H4 (cell line): ENCODE results near the gene GTPBP2. TPM values are rescaled to one million over a fixed set of nuclear protein-coding genes. Genes with fewer than 3 reads are reported as not detected.
A peak's percentile ranks its signal among the peaks of the same experiment; 100 is the strongest.
"Not testable (repeated sequence)": the region's sequence is repeated elsewhere in the genome, so short reads cannot be mapped to it uniquely, and the experiment has no call there.

Source experiments
- DNase-seq: peaks from one replicate; pipeline ENCODE4 v3.0.0-alpha.2; 2015; ENCODE audit warnings: low spot score
- total RNA-seq: library from RNA; depleted of rRNA; stranded (reverse); fragments of >200 nt; shearing (Covaris generic); gene quantifications from 2 replicates; pipeline ENCODE4 v1.2.3, GENCODE V29; 2014

GTPBP2 gene
- total RNA-seq, 1 experiment from 2014 or later = 51.4 TPM

DNA sequence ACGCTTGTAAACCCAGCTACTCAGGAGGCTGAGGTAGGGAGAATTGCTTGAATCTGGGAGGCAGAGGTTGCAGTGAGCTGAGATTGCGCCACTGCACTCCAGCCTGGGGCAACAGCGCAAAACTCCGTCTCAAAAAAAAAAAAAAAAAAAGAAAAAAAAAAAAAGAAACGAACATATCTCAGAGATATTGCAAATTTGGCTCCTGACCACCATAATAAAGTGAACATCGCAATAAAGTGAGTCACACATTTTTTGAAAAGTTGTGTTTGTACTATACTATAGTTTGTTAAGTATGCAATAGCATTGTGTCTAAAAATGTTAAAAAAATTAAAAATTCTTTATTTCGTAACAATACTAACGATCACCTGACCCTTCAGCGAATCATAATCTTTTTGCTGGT lies 29.1 kb upstream of the GTPBP2 start:
- no peak for DNase-seq

DNA sequence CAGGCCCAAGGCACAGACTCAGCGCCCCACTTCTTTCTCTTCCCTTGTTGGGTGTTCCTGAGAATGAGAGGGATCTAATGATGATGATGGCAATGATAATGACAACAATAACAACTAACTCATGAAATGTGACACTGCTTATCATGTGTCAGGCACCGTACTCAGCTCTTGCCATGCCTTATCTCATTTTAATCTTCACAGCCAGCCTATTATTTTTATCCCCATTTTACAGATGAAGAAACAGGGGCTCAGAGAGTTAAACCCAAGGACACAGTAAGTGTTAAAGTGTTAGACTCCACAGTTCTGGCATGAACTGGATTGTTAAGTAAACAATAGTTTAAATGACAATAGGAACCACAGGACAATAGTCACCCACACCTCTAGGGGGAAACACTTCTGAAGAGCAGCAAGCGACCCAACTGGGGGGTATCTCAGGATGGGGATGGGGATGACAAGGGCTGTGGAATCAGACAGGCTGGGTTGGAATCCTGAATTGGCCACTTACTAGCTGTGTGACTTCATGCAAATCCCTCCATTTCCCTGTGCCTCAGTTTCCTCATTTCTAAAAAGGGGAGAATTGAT lies 28.2 kb upstream of the GTPBP2 start:
- no peak for DNase-seq

DNA sequence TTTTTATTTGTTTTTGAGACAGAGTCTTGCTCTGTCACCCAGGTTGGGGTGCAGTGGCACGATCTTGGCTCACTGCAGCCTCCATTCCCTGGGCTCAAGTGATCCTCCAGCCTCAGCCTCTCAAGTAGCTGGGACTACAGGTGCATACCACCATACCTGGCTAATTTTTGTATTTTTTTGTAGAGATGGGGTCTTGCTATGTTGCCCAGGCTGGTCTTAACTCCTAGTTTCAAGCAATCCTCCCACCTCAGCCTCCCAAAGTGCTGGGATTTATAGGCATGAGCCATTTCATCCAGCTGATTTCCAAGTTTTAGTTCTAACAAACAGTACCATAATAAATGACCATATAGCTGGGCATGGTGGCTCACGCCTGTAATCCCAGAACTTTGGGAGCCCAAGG lies 23.8 kb upstream of the GTPBP2 start:
- DNase-seq = not testable (repeated sequence)

DNA sequence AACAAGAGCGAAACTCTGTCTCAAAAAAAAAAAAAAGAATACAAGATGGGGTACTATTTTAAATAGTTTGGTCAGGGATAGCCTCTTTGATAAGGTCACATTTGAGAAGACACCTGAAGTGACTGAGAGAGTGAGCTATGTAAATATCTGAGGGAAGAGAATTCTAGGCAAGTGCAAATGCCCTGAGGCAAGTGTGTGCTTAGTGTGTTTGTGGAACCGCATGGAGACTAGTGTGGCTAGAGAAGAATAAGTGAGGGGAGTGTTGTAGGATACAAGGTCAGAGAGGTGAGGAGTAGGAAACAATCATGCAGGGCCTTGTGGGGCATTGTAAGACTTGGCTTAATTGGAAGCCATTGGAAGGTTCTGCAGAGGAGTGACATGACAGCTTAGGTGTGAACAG lies 19.2 kb upstream of the GTPBP2 start:
- DNase-seq = no peak

DNA sequence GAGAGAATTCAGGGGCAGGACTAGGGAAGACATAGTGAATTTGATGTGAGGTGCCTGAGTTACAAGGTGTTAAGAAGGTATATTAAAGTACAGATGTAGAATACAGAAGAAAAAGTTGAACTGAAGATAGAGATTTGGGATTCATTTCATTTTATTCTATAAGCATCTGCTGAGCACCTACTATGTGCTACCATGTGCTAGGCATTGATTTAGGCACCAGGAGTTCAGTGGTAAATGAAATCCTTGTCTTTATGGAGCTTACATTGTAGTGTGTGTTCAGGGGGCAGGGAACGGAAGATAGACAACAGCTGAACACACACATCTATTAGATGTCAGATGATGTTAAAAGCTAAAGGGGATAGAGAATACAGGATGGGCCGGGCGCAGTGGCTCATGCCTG lies 18.5 kb upstream of the GTPBP2 start:
- DNase-seq = no peak

DNA sequence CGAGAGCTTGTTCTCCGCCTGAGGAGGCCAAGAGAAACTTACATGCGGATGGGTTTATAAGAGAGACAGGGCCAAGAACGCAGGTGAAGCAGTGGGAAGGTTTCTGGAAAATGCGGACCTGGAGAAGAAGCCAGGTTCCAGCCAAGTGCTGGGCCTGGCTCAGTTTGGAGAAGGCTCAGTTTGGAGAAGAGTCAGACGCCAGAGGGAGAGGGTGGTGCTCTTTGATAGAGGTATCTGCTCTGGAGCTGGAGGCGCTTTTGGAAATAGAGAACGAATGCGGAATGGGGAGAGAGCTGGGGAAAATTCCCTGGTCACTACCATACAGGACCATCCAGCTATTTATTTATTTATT lies 16.5 kb upstream of the GTPBP2 start:
- DNase-seq = no peak

DNA sequence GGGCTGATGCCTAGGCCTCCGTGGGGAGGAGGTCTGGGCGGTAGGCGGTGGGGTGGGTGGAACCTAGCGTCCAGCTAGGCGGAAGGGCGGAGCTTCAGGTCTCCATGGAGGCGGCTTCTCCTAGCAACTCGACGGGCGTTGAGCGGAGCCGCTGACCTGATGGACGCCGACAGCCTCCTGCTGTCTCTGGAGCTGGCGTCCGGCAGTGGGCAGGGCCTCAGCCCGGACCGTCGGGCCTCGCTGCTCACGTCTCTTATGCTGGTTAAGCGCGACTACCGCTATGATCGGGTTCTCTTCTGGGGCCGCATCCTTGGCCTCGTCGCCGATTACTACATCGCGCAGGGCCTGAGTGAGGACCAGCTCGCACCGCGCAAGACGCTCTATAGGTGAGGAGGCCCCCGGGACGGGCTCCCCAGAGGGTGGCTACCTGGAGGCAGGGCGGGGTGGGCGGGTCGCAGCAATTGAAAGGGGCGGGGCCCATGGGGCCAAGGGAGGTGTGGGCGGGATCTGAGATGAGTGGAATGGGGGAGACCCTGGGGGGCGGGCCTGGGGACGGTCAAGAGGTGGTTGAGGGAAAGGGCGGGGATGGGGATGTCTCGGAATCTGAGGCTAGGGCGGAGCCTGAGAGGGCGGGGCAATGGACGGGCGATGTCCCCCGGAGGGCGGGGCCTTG lies 16.0 kb upstream of the GTPBP2 start, which contains the start of gene RSPH9:
Gene RSPH9 (plus strand): TSS at position 97 of the 673 bp plus-strand sequence. CDS start 63 bp downstream, at position 160.
- no peak for DNase-seq

DNA sequence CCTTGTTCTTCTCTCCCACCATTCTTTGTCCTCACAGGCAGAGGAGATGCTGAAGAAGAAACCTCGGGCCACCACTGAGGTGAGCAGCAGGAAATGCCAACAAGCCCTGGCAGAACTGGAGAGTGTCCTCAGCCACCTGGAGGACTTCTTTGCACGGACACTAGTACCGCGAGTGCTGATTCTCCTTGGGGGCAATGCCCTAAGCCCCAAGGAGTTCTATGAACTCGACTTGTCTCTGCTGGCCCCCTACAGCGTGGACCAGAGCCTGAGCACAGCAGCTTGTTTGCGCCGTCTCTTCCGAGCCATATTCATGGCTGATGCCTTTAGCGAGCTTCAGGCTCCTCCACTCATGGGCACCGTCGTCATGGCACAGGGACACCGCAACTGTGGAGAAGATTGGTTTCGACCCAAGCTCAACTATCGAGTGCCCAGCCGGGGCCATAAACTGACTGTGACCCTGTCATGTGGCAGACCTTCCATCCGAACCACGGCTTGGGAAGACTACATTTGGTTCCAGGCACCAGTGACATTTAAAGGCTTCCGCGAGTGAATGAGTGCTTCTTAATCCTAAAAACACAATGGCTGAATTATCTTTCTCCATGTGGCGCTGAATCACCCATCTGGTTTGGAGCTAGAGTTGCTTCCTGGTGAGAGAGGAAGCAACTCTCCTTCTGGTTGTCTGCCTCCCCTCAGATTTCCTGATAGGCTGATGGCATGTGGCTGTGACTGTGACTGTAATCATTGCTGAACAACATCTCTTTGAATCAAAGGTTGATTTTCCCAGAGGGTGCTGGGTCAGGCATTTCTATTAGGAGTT lies 11.1 kb upstream of the GTPBP2 start:
- no peak for DNase-seq

DNA sequence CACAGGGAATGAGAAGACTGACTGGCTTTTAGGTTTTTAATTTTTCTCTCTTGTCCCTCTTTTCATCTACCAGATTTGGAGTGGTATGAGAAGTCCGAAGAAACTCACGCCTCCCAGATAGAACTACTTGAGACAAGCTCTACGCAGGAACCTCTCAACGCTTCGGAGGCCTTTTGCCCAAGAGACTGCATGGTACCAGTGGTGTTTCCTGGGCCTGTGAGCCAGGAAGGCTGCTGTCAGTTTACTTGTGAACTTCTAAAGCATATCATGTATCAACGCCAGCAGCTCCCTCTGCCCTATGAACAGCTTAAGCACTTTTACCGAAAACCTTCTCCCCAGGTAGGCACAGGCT lies 7.2 kb upstream of the GTPBP2 start:
- no peak for DNase-seq

DNA sequence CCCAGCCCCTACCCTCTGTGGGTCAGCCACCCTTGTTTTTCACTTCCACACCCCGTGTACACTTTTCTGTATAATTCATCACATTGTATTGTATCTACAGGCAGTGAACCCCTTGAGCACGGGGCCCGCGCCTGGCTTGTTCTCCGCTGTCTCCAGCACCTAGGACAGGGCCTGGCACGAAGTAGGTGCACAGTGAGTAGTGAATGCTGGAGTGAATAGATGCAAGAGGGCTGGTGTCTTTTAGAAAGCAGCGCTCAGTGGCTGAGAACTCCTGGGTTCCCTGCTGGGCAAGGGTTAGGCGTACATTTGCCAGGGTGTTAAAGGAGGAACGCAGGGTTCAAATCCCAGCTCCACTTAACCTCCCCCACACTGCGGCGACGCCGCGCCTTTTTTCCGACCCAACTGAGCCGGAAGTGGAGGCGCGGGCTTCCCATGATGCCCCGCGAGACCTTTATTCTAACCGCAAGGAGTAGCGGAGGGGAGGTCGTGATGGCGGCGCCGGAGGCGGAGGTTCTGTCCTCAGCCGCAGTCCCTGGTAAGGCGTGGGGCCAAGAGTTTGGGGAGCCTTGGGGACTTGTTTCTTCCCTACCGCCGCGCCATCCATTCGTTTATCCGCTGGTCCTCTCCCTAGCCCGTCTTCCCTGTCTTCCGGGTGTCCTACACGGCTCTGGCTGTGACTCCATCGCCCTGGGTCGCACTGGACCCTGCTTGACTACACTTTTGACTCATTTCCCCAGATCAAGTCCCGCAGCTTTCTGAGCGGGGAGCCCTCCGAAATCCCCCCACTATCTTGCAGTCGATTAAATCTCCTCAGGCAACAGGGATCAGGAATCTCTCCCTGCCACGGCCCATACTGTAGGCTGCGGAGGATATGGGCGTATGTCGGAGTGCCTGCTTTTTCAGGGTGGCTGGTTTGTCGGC lies 6.6 kb upstream of the GTPBP2 start, which contains the start of gene MAD2L1BP:
Gene MAD2L1BP (plus strand): TSS at position 454 of the 921 bp plus-strand sequence. CDS start 36 bp downstream, at position 490.
- peak; percentile 83 for DNase-seq

DNA sequence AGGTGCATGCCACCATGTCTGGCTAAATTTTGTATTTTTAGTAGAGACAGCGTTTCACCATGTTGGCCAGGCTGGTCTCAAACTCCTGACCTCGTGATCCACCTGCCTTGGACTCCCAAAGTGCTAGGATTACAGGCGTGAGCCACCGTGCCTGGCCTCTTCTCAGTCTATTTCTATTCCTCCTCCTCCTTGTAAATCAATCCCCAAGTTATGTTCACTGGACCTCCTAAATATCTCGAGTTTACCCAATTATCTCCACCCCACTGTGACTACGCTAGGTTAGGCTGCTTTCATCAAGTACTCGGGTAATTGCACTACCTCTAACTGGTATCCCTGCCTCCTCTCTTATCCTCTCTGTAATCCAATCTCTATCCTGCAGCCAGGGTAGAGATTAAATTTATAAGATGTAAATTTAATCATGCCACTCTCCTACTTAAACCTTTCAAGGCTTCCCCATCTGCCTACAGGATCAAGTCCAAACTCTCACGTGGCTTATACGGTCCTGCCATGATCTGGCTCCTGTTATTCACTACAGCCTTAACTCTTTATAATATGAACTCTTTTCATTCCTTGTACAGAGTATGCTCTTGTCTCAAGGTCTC lies 5.7 kb upstream of the GTPBP2 start:
- no peak for DNase-seq

DNA sequence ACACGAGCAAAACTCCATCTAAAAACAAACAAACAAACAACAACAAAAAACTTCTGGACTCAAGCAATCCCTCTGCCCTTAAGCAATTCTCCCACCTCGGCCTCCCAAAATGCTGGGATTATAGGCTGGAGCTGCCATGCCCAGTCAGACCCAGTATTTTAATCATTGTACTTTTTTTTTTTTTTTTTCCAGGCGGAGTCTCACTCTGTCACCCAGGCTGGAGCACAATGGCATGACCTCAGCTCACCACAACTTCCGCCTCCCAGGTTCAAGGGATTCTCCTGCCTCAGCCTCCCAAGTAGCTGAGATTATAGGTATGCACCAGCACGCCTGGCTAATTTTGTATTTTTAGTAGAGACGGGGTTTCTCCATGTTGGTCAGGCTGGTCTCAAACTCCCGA lies 3.9 kb upstream of the GTPBP2 start:
- DNase-seq = not testable (repeated sequence)

DNA sequence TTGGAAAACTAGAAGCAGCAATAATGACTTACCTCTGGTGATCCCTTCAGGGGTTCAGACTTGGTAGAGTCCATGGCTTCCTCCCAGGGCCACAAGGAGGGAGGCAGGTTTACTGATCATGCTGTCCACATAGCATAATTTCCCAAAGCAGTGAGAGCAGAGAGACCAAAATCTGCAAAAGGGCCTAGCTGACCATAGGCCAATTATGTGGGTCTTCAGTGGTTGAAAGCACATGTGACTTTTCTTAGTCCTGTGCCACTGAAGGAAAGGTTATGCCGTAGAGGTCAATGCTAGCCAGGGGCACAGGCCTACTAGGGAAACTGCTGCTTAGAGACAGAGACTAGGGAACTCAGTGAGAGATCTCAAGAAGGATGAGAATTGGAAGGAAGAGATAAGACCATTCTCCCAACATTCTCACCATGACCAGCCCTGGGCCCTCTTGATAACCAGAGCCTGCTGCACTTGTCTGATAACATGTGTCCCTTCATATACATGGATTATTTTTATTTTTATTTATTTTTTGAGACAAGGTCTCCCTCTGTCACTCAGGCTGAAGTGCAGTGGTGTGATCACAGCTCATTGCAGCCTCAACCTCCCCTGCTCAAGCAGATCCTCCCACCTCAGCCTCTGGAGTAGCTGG lies 2.0 kb upstream of the GTPBP2 start:
- DNase-seq = no peak

DNA sequence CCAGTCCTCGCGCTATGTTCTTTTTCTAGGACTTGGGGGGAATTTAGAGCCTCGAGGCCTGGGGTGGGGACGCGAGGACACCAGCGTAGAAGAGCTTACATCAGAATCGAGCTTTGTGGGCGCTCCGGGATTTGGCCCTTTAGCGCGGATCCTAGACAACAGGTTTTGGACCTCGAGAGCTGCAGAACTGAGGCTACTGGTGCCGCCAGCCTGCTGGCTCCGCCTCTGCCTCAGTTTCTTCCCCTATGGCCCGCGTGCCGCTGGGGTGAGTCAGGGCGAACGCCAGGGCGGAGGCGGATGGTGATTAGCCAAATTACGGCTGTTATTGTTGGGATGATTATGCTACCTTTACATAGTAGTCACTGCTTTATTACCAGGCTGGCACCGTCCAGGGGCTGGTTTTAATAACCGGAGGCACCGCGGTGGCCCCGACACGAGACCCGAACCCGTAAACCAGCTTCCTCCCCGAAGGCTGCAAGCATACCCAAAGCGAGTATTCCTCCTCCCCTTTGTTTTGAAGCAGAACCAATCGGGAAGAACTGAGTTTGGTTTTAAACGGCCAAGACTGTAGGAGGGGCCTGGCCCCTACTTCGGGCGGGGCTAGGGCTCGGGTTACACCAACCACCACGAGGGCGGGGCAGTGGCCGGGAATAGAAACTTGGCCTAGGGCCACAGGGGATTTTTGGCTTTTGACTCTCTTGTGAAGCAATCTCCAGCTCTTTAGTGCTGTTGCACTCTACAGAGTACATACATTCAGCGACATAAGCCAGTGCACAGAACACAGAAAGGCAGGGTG lies 639 bp upstream of the GTPBP2 start:
- DNase-seq = peak; percentile 98

DNA sequence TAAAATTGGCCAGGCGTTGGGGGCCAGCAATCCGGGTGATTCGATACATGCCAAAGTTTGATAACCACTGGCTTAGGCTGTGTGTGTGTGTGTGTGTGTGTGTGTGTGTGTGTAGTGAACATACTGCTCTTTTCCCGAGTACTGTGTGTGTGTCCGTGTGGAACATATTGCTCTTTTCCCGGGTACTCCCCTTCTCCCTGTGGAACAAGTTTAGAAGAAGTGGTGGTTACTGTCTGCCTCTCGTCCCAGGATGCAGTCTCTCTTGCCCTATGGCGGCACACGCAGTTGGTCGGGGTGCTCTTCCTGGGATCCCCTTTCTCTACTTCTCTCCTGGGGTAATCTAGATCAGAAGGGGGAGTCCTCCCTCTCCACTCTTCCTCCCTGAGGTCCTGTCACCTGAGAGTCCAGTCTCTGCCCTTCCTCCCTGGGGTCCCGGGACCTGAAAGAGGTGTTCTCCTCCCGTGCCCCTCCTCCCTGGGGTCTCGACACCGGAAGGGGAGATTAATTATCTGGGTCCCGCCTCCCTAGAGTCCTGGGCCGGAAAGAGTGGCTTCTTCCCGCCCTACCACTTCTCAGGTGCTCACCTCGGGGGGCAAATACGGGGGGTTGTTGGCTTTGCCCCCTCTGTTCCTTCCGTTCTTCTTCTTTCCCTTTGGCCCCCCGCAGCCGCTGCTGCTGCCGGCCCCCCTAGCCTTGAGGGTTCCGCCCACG lies 516 bp downstream of the GTPBP2 start:
- DNase-seq = peak; percentile 68

DNA sequence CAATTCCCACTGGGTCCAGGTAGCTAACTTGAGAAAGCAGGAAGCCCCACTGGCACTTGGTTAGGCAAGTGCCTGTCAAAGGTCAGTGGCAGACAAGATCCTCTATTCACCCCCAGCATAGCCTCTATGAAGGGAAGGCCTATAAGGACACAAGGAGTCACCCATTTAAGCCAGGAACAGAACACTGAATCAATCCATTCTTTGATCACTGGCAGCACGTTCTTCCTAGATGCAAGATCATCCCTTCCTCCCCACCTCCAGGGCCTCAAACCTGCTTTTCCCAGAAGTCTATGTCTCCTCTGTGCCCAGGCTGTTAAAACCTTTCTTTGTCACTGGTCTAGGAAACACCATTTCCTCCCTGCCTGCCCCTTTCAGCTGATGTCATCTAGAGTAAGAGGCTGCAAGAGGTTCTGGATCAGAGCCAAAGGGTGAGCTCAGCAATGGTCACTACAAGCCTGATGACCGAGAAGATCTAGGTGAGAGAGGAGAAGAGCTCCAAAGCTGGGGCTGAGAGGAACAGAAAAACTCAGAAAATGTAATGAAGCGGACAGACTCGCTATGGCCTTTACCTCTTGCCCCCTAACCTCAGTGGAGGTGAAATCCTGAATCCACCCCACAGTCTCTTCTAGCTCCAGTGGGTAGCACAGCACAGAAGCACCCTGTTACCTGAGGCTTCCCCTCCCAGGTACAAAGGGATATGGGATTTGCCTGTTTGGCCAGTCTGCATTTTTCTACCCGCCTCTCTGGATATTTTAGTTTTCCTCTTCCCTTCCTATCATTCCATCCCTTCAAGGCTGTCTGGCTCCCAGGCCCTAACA lies 1.8 kb downstream of the GTPBP2 start:
- DNase-seq = peak; percentile 97

DNA sequence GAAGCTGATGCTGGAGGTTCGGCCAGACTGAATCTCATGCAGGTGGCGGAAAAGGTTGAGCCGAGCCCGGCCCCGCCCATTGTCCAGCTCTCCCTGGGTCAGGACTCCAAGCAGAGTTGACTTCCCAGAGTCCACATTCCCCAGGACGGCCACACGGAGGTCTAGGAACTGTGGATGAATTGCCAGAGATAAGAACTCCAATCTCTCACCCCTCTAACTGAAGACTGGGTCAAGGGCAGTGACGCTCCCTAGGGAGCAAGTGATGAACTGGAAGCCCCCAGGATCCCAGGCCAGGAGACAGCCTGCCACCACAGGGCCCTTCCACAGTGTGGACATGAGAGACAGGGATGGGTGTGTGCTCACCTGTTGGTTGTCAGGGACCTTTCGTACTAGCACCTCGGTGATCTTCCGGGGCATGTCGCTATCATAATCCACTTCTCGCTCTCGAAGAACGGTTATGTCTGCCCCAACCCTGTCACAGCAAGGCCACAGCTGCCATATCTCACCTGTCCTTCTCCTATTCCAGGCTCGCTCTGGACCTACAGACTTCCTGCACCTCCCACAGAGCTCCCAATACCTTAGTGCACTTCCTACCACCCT lies 3.6 kb downstream of the GTPBP2 start:
- DNase-seq = no peak

DNA sequence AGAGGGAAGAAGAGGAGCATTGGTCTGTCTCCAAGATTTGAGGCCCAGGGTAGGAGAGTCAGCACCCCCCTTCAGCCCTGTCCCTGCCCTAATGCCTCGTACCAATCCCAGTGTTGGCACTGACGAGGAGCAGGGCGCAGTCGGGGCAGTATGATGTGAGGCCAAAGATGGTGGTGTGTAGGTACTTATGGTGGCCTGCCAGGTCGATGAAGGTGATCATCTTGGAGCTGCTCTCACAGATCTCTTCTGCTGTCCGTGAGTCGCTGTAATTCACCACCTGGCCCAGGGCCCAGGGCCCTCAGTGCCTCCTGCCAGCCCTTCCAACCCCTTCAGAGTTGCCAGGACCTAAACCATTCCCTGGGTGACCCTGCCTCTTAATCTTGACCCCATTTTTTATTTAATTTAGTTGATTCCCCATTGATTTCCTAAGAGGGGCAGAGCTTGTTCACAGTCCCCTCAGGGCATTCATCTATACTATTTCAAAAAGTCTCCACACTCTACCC lies 4.2 kb downstream of the GTPBP2 start:
- no peak for DNase-seq
